Measurements from ENCODE around the gene MAGI2. TPM values are rescaled to one million over a fixed set of nuclear protein-coding genes. Genes with fewer than 3 reads are reported as not detected.

Gene MAGI2
- total RNA-seq, 1 donor from 2014 or later = 2.5 TPM

- H3K27me3 ChIP-seq (ENCODE audit: control insufficient read depth, insufficient read depth, low read length) = no peaks in the 10 kb centered on the region
- TF ChIP-seq CTCF (IDR thresholded peaks at IDR 0.05; ENCODE audit: insufficient read depth, low read length, poor library complexity, severe bottlenecking) = no peak
Measured at GRCh38 chr7:78747592-78747991, 705.9 kb downstream of the MAGI2 start.

DNA sequence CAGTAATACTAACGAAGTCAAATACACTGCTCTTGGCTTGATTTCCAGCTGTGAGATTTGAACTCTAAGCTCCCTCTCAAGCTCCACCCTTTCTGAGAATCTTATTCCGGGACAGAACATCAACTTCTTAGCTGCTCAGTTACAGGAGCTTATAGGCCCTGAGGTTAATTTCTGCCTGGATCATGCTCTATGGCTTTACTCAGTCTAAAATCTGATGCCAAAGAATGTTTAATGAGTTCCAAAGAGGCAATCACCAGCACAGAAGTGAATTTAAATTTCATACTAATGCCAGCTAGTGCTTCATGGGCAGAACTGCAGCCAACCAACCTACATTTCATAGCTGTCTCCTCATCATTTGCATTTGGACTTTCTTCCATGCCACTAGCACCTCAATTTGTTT, 707.2 kb downstream of the MAGI2 start:
- no peak for DNase-seq (ENCODE audit: low read depth)
- Histone ChIP-seq H3K4me3 (ENCODE audit: low read depth, low read length) (no peak overlapping the region), H3K27me3 (ENCODE audit: control insufficient read depth, insufficient read depth, low read length) (no peaks in the 10 kb centered on the region), H3K36me3 (ENCODE audit: control insufficient read depth, insufficient read depth, low read length) (no peaks in the 10 kb centered on the region)
- no peak for TF ChIP-seq CTCF (IDR thresholded peaks at IDR 0.05; ENCODE audit: insufficient read depth, low read length, poor library complexity, severe bottlenecking)

More at GRCh38 chr7:78747592-78747991, 705.9 kb downstream of the MAGI2 start:
- no peak for DNase-seq (ENCODE audit: low read depth)
- Histone ChIP-seq H3K36me3 (ENCODE audit: control insufficient read depth, insufficient read depth, low read length) (no peaks in the 10 kb centered on the region), H3K4me3 (ENCODE audit: low read depth, low read length) (no peak overlapping the region)

DNA sequence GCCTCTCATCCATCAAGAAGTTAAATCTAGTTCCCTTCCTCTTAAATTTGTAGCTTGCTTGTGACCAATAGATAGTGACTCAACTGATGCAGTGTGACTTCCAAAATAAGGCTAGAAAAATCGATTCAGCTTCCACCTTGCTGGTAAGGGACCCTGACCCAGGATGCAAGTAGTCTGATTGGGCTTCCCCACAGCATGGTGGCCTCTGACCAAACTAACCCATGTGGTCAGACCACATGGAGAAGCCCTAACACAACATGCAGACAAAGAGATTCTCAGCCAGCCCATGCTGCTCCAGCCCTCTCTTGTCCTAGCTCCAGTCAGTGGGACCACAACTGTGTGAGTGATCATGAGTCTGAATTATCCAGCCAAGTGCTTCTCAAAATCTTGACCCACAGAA, 710.8 kb downstream of the MAGI2 start:
- TF ChIP-seq CTCF (IDR thresholded peaks at IDR 0.05; ENCODE audit: insufficient read depth, low read length, poor library complexity, severe bottlenecking) = no peak
- no peak overlapping the region for H3K4me3 ChIP-seq (ENCODE audit: low read depth, low read length)
- H3K36me3 ChIP-seq (ENCODE audit: control insufficient read depth, insufficient read depth, low read length) = no peaks in the 10 kb centered on the region
- H3K27me3 ChIP-seq (ENCODE audit: control insufficient read depth, insufficient read depth, low read length) = no peaks in the 10 kb centered on the region
- DNase-seq (ENCODE audit: low read depth) = no peak

GRCh38 chr7:78736548-78736947, 716.9 kb downstream of the MAGI2 start:
- DNase-seq (ENCODE audit: low read depth) = no peak
- Histone ChIP-seq H3K27me3 (ENCODE audit: control insufficient read depth, insufficient read depth, low read length) (no peaks in the 10 kb centered on the region), H3K4me3 (ENCODE audit: low read depth, low read length) (no peak overlapping the region), H3K36me3 (ENCODE audit: control insufficient read depth, insufficient read depth, low read length) (no peaks in the 10 kb centered on the region)
- no peak for TF ChIP-seq CTCF (IDR thresholded peaks at IDR 0.05; ENCODE audit: insufficient read depth, low read length, poor library complexity, severe bottlenecking)

DNA sequence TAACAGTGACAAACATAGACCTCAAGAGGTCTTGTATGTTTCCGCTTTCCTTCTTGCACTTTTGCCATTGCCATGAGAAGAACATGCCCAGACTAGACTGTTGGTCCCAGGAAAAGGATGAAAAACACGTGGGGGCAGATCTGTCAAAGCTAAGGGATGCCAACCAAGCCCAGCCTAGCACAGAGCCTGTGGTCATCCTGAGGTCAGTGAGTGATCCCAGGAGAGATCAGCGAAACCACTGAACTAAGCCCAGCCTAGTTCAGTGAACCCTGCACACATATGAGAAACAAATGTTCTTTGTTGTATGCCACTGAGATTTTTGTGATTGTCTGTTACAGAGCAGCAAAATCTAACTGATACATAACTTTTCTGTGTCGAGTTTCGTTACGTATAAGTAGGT, 718.8 kb downstream of the MAGI2 start:
- no peak overlapping the region for H3K4me3 ChIP-seq (ENCODE audit: low read depth, low read length)
- H3K36me3 ChIP-seq (ENCODE audit: control insufficient read depth, insufficient read depth, low read length) = no peaks in the 10 kb centered on the region
- no peaks in the 10 kb centered on the region for H3K27me3 ChIP-seq (ENCODE audit: control insufficient read depth, insufficient read depth, low read length)
- TF ChIP-seq CTCF (IDR thresholded peaks at IDR 0.05; ENCODE audit: insufficient read depth, low read length, poor library complexity, severe bottlenecking) = no peak
- no peak for DNase-seq (ENCODE audit: low read depth)

GRCh38 chr7:78720066-78720465, 733.4 kb downstream of the MAGI2 start:
- TF ChIP-seq CTCF (IDR thresholded peaks at IDR 0.05; ENCODE audit: insufficient read depth, low read length, poor library complexity, severe bottlenecking) = no peak
- no peak overlapping the region for H3K4me3 ChIP-seq (ENCODE audit: low read depth, low read length)
- H3K27me3 ChIP-seq (ENCODE audit: control insufficient read depth, insufficient read depth, low read length) = no peaks in the 10 kb centered on the region
- H3K36me3 ChIP-seq (ENCODE audit: control insufficient read depth, insufficient read depth, low read length) = no peaks in the 10 kb centered on the region
- no peak for DNase-seq (ENCODE audit: low read depth)

Measured in kidney epithelial cell (primary cell).